HG03354 (cell line): Measurements from ENCODE around the gene IL20RA.
A peak's percentile ranks its signal among the peaks of the same experiment; 100 is the strongest.

ENCODE experiments used
- ATAC-seq: cut with Tn5 transposase; IDR thresholded peaks from one replicate; pipeline ENCODE4 v1.9.1; 2021; ENCODE audit warnings: mild to moderate bottlenecking; ENCODE audit not compliant: unreplicated experiment, poor library complexity, severe bottlenecking

IL20RA gene

DNA sequence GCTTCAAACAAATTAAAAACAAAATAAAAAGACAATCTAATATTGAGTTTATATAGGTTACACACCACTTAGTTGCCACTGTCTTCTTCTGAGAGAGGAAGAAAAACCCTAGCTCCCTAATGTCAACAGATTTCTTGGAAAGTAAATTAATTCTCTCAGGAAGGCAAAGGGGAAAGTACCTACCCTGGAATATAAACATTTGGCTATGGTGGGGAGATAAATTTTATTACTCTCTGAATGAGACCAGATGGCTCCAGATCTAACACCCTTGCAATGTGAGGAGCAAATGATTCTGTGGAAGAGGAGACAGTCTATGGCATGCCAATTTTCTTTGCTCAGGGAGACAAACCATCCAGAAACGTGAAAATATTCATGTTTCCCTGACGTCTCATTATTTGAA is 4.3 kb upstream of the IL20RA start:
- ATAC-seq: no peak

DNA sequence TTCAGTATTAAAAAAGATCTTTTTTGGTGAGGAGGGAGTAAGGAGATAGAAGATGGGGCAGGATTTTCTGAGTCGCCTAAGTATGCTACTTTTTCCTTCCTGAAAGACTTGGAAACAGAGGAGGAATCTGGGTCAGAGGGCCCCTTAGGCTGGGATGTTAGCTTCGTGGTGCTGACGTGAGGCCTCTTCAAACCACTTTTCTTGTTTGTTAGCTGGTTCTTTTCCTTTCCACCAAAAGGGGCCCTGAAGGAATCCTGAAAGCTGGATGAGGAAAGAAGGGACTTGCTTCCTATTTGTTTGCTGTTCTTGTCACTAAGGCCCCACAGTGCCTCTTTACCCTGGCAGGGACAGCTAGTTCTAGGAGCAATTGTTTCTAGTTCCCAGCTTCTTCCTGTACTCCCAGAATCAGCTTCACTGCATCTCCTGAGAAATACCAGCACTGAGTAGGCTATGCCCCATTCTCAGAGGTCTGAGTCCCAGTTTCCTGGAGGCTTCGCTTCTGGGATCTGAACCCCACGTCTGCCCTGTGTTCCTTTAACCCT is 2.2 kb upstream of the IL20RA start:
- no peak for ATAC-seq

DNA sequence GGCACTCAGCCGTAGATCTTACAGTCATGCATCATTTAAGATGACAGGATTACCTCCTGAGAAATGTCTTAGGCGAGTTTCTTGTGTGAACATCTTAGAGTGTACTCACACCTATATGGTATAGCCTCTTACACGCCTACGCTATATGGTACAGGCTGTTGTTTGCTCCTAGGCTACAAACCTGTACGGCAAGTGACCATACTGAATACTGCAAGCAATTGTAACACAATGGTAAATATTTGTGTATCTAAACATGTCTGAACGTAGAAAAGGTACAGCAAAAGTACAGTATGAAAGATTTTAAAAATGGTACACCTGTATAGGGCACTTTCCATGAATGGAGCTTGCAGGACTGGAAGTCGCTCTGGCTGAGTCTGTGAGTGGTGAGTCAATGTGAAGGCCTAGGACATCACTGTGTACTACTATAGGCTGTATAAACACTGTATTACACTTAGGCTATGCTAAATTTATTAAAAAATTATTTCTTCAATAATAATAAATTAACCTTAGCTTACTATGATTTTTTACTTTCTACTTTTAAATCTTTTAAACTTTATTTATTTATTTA is 541 bp upstream of the IL20RA start:
- ATAC-seq: no peak

DNA sequence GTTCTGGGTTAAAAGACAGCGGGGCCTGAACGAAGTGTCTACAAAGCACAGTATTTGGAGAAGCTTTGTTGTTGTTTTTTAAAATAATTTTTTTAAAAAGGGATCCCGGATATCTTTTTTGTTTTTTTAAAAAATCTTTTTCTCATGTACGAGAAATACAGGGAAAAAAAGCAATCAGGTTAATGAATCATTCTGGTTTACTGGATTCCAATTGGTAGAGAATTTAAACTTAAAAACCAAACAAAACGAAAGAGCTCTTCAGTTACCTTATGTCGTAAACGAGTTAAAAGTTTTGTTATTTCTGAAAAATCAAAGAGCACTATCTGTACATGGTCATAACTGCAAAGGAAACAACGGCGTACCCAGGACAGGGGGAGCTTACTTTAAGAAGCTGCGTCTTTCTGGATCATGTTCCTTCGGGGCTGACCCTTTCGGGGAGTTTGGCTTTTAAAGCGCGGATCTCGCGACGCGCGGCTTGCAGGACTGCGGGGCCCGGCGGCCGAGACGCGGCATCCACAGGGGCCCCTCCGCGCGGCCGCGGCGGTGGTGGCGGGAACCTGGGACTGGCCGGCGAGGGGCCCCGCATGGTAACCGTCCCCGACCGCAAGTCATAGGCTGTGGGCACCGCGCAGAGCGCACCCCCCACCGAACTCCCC is 927 bp downstream of the IL20RA start:
- no peak for ATAC-seq

DNA sequence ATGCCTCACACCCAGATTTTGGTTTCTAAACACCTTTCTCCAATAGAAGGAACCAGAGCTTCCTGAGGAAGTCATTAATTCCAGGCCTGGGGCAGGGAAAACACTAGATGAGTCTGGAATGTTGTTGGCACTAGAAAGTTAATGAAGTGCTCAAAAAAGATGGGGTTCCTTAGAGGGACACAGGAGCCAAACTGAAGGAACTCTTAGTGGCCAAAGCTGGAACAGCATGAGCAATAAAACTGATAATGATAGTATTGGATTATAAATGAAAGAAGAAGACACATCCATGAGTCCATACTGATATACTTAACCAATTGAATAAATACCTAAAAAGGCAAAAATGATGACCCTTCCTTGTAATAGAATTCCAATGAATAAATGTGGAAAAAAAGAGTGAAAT is 4.4 kb downstream of the IL20RA start:
- ATAC-seq: no peak

DNA sequence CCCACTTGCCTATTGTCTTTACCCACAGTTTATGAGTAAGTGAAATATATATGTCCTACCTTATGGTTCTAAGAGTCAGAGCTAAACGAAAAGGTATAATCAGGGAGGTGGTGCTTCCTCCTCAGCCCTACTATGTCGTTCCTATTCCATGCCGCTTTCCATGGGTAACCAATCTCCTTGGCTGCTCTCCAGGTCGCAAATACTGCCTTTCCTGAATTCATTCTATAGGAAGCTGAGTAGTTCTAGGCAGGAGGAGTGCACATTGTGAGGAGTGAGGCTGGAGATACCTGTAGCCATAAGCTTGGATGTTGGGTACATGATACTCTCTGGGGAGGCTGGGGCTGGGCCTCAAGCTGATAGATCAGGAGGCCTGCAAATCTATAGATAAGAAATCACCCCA is 5.8 kb downstream of the IL20RA start:
- ATAC-seq: no peak

DNA sequence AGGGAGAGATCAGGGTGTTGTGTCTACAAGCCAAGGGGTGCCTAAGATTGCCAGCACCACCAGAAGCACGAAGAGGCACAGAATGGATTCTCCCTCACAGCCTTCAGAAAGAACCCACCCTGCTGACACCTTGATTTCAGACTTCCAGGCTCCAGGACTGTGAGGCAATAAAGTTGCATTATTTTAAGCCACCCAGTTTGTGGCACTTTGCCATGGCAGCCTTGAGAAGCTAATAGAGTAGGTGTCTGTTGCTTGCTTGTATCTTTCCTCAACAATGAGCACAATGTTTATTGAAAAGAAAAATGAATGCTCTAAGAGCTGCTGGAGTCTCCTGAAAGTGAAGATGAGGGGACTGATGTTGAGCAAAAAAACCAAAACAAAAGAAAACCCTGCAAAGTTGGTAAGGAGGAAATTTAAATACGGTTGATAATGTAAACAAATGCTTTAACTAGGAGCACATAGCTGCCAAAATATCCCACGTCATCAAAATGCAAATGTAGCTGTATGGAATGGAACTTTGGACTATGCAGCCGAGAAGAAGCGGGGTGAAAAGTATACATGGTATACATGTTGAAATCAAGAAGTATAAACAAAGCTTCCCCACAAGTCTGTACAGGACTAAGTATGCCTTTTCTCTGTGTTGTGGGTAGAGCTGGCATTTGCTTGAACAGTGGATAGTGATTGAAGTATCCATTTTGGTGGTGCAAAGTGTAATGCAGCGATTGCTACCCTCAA is 8.0 kb downstream of the IL20RA start:
- no peak for ATAC-seq

DNA sequence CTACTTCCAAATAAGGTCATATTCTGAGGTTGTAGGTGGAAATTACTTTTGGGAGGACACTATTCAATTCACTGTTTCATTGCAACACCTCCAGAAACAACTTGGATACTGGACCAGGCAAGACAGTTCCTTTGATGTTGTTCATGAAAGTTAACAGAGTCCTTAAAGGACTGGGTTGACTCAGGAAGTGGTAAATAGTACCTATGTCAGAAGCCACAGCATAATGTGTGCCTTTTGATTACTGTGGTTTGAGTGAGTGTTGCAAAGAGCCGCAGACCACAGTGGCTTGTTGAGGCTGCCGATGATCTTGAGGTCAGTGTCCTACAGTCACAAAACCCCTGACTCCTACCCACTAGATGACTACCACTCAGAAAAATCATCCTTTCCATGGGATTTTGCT is 10.9 kb downstream of the IL20RA start:
- peak; percentile 98 for ATAC-seq

DNA sequence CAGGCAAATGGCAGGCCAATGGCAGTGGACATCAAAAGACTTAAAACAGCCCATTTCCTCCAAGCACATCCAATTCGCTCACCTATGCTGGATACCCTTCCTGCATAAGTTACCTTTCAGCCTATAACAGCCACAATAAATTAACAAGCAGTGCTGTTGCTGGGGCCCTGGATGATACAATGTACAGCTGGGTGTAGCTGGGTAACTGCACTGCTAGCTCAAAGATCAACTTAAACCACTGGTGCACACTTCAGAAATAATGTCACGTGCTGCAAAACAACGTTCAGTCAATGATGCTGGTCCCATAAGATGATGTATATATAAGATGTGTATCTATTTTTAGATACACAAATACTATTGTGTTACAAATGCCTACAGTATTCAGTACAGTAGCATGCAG is 13.6 kb downstream of the IL20RA start:
- no peak for ATAC-seq

DNA sequence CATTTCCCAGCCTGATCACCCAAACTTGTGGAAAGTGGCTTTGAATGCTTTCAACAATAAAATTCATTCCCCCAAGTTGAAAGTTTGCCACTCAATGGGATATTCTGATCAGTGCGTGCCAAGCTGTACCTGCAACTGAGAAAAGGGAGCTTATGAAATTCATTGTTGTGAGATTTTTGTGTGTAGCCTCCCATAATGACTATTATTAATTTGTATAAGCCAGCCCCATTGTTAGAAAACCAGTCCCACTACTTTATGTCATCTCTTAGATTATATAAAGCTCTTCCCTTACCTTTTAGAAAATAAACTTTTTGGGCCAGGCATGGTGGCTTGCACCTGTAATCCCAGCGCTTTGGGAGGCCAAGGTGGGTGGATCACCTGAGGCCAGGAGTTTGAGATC is 15.9 kb downstream of the IL20RA start:
- ATAC-seq: no peak

DNA sequence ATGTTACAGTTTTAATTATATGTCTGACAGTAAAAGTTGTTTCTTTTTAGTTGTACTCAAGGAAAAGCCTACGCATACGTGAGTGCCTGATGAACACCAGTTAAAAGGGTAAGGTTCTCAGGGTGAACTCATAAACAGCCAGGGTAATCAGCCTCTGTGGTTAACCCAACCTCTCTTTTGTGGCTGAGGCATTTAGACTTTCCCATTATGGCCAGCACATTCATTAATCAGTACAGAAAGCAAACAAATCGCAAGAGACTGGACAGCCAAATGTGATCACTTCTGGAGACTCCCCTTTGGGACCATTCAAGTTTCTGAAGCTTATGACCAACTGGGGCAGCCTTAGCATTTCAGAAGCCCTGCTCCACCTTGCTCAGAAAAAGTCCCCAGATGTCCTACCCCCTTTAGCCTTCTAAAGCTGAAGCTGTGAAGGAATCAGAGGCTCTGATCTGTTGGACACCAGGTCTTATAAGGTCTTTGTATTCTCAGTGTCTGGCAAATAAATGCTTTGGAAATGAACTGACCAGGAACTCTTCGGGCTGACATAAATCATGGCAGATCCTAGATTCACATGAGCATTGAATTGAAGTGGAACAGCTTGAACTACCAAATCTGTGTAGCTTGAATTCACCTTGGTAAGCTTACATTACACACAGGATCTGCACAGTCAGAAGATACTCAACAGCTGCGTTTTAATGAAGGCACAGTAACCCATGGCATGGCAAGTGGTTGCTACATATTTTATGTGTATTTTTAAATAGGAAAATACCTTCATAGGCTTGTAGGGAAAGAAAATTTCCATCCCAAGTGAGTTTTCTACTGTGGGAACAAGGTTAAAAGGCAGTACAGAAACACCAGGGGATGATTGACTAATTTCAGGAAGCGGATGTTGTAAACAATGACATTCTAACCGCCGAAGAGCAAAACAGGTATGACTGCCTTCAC is 18.7 kb downstream of the IL20RA start:
- ATAC-seq: no peak

DNA sequence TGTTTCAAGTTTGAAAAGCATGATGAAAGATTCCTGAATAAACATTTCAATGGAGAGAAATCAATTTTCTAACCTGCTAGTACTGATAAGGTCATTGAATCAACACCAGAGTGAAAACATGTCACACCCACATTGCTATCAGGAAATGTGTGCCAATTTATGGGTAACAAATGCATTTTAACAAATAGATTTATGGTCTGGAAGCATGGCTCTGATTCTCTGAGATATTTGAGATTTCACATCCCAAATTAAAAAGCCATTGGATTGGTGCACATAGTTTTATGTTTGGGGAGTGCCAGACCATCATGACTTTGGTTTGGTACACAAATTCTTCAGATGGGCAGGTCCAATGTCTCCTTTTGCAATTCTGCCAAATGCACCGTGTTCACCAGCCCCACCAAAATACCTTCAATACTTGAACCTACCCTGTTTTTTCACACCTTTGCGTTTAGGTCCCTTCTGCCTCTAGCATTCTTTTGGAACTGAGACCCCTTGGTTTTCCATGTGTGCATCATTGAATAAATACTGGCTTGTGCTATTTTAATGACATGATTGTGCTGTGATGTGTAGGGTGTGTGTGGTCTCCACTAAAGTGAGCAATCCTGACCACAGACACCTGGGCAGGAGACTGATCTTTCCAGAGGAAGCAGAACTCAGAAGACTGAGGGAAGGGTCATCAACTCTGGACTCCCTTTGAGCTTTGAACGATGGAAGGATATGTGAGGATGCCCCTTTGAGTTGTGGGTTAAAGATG is 20.4 kb downstream of the IL20RA start:
- ATAC-seq: no peak

DNA sequence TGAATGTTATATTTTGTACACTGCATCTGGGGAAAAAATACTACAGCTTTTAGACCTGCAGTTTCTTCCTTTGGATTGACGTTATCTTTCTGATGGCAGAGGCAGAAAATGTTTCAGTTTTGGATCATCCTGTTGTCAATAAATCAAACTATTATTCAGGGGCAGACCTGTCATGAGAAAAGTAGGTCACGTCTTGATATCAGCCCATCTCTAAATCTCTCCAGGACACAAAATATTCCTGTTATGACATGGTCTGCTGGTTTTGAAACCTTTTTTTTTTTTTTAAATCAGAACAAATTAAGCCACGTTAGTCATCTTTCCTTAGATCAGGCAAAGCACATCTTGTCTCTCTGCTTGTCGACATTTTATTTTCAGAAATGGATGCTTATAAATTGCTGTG is 24.0 kb downstream of the IL20RA start:
- no peak for ATAC-seq

DNA sequence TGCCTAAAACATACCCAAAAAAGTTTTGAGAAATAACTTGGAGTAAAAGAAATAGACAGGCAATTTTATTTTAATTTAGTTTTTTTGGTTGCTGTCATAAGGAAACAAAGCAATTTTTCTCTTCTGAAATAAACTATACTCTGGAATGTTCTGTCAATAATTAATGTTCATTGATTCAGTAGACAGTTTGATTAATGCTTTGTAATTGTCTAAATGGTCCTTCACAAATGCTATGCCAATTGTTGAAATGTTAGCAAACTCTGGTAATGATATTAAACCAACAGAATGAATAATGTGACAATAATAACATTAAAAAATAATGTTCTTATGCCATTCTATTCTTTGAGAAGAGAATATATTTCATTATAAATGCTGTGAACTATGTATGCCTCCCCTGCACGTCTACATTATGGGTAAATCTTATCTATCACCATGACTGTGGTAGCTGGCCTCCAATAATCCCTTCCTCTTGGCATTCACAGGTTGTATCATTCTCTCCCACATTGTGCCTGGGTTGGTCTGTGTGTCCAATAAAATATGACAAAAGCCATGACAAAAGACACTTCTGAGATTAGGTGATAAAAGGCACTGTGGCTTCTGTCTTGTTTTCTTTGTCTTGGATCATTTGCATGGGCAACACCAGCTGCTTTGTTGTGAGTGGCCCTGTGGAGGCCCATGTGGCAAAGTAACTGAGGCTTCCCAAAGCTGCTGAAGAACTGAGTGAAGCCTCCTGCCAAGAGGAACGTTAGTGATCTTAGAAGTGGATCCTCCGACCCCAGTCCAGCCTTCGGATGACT is 25.1 kb downstream of the IL20RA start:
- no peak for ATAC-seq

DNA sequence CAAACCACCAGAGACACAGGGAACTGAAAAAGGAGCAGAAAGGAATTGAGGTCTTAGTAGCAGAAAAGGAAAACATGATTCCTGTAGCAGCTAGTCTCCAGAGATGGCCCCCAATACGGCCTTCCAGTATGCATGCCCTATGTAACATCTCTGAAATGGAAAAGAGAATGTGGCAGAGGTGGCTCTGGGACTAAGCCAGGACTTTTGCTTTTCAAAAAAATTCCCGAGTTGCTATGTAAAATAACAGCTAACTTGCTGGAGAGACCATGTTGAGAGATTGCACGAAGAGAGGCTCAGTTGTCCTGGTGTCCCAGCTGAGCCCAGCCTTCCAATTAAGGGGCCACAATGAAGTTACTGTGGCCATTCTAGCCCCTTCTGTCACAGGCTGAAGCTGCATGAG is 27.7 kb downstream of the IL20RA start:
- no peak for ATAC-seq

DNA sequence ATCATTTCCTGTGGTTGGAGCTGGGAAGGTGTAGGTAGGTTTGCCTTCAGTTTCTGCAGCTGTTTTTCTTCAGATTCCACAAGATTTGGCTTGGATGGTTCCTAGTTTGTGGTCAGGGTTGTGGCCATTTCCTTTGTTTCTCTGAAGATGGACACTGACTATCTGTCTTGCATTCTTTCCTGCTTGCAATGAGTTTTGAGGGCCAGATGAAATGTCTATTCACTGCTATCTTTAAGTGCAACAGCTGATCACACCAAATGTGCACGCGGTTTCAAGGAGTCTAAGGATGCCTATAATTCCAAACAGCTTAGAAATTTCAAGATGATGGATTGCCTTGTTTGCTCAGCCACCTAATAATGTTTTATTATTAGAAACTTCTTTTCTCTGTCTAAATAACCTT is 28.4 kb downstream of the IL20RA start:
- ATAC-seq: no peak

DNA sequence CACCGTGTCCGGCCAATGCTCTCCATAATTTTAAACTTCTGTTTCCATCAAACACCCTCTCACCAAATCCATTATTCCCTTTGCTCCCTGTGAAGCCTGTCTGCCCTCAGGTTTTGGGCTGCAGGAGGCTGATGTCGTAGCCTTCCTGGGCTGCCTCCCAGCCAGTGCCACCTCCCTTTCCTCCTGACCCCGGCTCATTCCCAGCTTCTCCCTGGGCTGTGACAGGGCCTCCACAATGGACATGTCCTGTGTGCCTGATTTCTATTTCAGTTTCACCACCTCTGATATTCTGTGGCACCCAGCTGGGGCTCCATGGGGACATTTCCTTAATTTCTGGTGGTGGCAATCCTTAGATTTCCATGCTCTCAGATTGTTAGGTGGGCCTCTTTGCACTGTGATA is 28.8 kb downstream of the IL20RA start:
- no peak for ATAC-seq

DNA sequence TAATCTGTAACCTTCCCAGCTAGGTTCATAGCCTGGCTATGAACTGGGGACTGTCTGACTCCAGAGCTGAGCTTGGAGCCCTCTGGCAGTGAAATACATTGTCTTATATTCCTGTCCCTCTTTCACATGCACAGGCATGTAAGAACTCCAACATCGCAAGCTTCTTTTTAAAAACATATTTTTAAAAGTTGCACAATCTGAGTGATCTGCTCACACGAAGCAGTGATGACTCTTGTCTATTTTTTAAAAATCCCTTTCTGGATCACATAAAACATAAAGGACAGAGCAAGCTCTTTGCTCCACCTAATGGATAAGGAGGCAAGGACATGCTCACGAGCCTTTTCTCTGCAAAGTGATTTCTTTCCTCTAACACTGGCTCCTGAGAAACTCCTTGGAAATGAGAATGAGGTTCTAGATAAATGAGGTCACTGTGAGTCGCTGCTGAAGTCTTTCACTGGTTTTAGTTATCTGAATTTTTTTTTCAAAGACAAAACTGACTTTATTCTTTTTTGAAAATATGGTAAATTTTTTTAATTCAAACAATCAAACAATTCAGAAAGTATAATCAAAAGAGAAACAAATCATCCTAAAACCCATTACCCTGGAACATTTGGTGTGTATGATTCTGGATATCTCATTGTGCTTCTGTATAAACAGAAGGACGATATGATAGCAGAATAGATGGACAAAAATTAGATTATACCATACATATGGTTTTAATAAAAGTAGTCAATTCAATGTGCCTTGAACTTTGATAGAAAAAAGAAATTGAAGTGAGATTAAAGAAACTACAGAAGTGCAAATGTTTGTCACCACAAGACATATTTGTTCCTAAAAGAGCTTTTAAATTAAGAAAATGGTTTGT is 30.8 kb downstream of the IL20RA start:
- ATAC-seq: no peak
